Left ventricle myocardium inferior (tissue), 1 donor: ENCODE data around the gene POLR3K. TPM values are rescaled to one million over a fixed set of nuclear protein-coding genes. Genes with fewer than 3 reads are reported as not detected.

ENCODE experiments used
- DNase-seq: peaks from one replicate; pipeline ENCODE4 v3.0.0-alpha.2; 2020
- H3K27ac ChIP-seq: fragments of 200-600 bp; replicated peaks from 2 replicates; pipeline ENCODE4 v1.8.0; 2021
- H3K27me3 ChIP-seq: fragments of 200-600 bp; 2 replicates; pipeline ENCODE4 v1.8.0; 2021; ENCODE audit warnings: low read depth
- H3K36me3 ChIP-seq: fragments of 200-600 bp; 2 replicates; pipeline ENCODE4 v1.8.0; 2021
- H3K4me1 ChIP-seq: fragments of 200-600 bp; 2 replicates; pipeline ENCODE4 v1.8.0; 2021
- H3K4me3 ChIP-seq: fragments of 200-600 bp; 2 replicates; pipeline ENCODE4 v1.8.0; 2021; ENCODE audit warnings: mild to moderate bottlenecking, moderate library complexity
- H3K9me3 ChIP-seq: fragments of 200-600 bp; replicated peaks from 2 replicates; pipeline ENCODE4 v1.8.0; 2021
- CTCF ChIP-seq: fragments of 200-600 bp; IDR thresholded peaks from 2 replicates; pipeline ENCODE4 v1.8.0; 2021; ENCODE audit warnings: antibody characterized with exemption, mild to moderate bottlenecking, borderline replicate concordance
- intact Hi-C: fragments of 100-400 bp; cut with micrococcal nuclease; formaldehyde crosslinking; loops from one replicate; pipeline ENCODE4 v1.11.0; 2022
- total RNA-seq: library from RNA; stranded (reverse); fragmentation: NEBNext Ultra II Directional; extraction: Animal tissue kit (Norgen Biotek cat#: 25700); gene quantifications from one replicate; pipeline ENCODE4 v1.2.1, GENCODE V29; 2021
- donor health status: DM: no; HTN: yes; CAD: no; lungs with severe emphysema.

POLR3K gene
- total RNA-seq, 1 donor from 2014 or later = 11.7 TPM

- no peaks in the 10 kb centered on the region for H3K27me3 ChIP-seq
- peaks cover 8% of the 10 kb centered on the region for H3K36me3 ChIP-seq
- no peaks in the 10 kb centered on the region for H3K9me3 ChIP-seq
- TF ChIP-seq CTCF = no peak
- intact Hi-C loops = loop anchor here (2.0 kb wide), 1 partner anchor 26 kb away; no protein-coding TSS in a partner anchor
- peaks cover 88% of the 10 kb centered on the region for H3K4me1 ChIP-seq
- peak; percentile 22 for DNase-seq
- no peak overlapping the region for H3K4me3 ChIP-seq
- peak overlapping the region; percentile 56 for H3K27ac ChIP-seq
These were observed 15.8 kb upstream of the POLR3K start for GRCh38 chr16:69181-69580.

- intact Hi-C loops = loop anchor here (2.0 kb wide), 1 partner anchor 27 kb away; no protein-coding TSS in a partner anchor
- peak; percentile 31 for DNase-seq
- H3K9me3 ChIP-seq = no peaks in the 10 kb centered on the region
- H3K36me3 ChIP-seq = peaks cover 17% of the 10 kb centered on the region
- H3K27me3 ChIP-seq = no peaks in the 10 kb centered on the region
- peaks cover 82% of the 10 kb centered on the region for H3K4me1 ChIP-seq
- peak overlapping the region; percentile 56 for H3K27ac ChIP-seq
- H3K4me3 ChIP-seq = peak overlapping the region; percentile 6
- TF ChIP-seq CTCF = no peak
These were observed 14.7 kb upstream of the POLR3K start for GRCh38 chr16:67884-68789.

GRCh38 chr16:67183-67791 is 13.9 kb upstream of the POLR3K start:
- no peak for TF ChIP-seq CTCF
- intact Hi-C loops = no loop called here
- DNase-seq = peak; percentile 21

GRCh38 chr16:66309-67182 is 13.1 kb upstream of the POLR3K start:
- no peak overlapping the region for H3K4me3 ChIP-seq
- H3K27ac ChIP-seq = peak overlapping the region; percentile 18
- H3K27me3 ChIP-seq = no peaks in the 10 kb centered on the region
- H3K4me1 ChIP-seq = peaks cover 69% of the 10 kb centered on the region
- intact Hi-C loops = no loop called here
- peak; percentile 14 for DNase-seq
- no peak for TF ChIP-seq CTCF
- no peaks in the 10 kb centered on the region for H3K9me3 ChIP-seq
- H3K36me3 ChIP-seq = peaks cover 33% of the 10 kb centered on the region

More at GRCh38 chr16:67183-67791, 13.9 kb upstream of the POLR3K start:
- Histone ChIP-seq H3K27me3 (no peaks in the 10 kb centered on the region), H3K36me3 (peaks cover 25% of the 10 kb centered on the region), H3K4me3 (peak overlapping the region; percentile 6), H3K9me3 (no peaks in the 10 kb centered on the region), H3K27ac (peak overlapping the region; percentile 56), H3K4me1 (peaks cover 76% of the 10 kb centered on the region)

GRCh38 chr16:65745-66144 is 12.3 kb upstream of the POLR3K start:
- intact Hi-C loops = no loop called here
- H3K27me3 ChIP-seq = no peaks in the 10 kb centered on the region
- peak overlapping the region; percentile 18 for H3K27ac ChIP-seq
- no peak for TF ChIP-seq CTCF
- peak; percentile 85 for DNase-seq
- peaks cover 41% of the 10 kb centered on the region for H3K36me3 ChIP-seq
- H3K9me3 ChIP-seq = no peaks in the 10 kb centered on the region
- no peak overlapping the region for H3K4me3 ChIP-seq
- peaks cover 61% of the 10 kb centered on the region for H3K4me1 ChIP-seq
